ENCODE data around the gene PIP4P1. TPM values are rescaled to one million over a fixed set of nuclear protein-coding genes. Genes with fewer than 3 reads are reported as not detected.
A peak's percentile ranks its signal among the peaks of the same experiment; 100 is the strongest.
"Not testable (repeated sequence)": the region's sequence is repeated elsewhere in the genome, so short reads cannot be mapped to it uniquely, and the experiment has no call there.

The PIP4P1 gene
- total and polyA plus RNA-seq, 2 donors: 18.6 to 53.2 TPM

- not testable (repeated sequence) for H3K27ac ChIP-seq (ENCODE audit: low read depth in 1 of 2, low read length in 1 of 2); H3K27me3 ChIP-seq (ENCODE audit: control insufficient read depth in 2 of 2, insufficient read depth in 1 of 2, low read length in 1 of 2); H3K9me3 ChIP-seq (ENCODE audit: control insufficient read depth in 2 of 2, insufficient read depth in 1 of 2, low read length in 1 of 2); DNase-seq (ENCODE audit: low read depth in 6 of 9, low spot score in 9 of 9); H3K4me3 ChIP-seq (ENCODE audit: low read length in 2 of 2)
- peaks cover 46 to 51% of the 10 kb centered on the region in 2 donors for H3K36me3 ChIP-seq (ENCODE audit: control insufficient read depth in 2 of 2, insufficient read depth in 2 of 2, low read length in 1 of 2)
- H3K4me1 ChIP-seq (ENCODE audit: control insufficient read depth in 2 of 2, insufficient read depth in 2 of 2, low read length in 2 of 2): peaks cover 16 to 18% of the 10 kb centered on the region in 2 donors
- 98% methylated on average over 8 of the region's 8 CpGs for WGBS
Observed at GRCh38 chr14:20452831-20453230, 8.4 kb downstream of the PIP4P1 start.

DNA sequence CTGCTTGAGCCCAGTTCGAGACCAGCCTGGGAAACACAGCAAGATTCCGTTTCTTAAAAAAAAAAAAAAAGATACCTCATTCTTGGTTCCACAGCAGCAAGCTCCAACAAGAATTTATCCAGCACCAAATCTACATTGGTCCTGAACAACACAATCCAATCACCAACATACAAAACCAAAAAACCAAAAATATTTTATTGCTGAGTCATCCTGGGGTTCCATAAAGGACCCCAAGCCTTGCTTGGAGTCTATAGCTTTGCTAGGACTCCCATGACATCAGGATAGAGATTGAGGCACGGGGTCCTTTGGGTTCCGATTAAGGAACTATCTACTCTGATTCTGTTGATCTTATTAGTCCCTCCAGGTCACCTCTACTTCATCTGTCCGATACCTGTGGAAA lies 14.3 kb downstream of the PIP4P1 start:
- H3K27me3 ChIP-seq (ENCODE audit: control insufficient read depth in 2 of 2, insufficient read depth in 1 of 2, low read length in 1 of 2): no peaks in the 10 kb centered on the region
- peaks cover 52 to 53% of the 10 kb centered on the region in 2 donors for H3K36me3 ChIP-seq (ENCODE audit: control insufficient read depth in 2 of 2, insufficient read depth in 2 of 2, low read length in 1 of 2)
- H3K27ac ChIP-seq (ENCODE audit: low read depth in 1 of 2, low read length in 1 of 2): no peak overlapping the region
- no peak for DNase-seq (ENCODE audit: low read depth in 6 of 9, low spot score in 9 of 9)
- WGBS: 98% methylated on average over 5 of the region's 5 CpGs
- H3K4me1 ChIP-seq (ENCODE audit: control insufficient read depth in 2 of 2, insufficient read depth in 2 of 2, low read length in 2 of 2): peaks cover 0 to under 1% of the 10 kb centered on the region in 2 donors
- no peaks in the 10 kb centered on the region for H3K9me3 ChIP-seq (ENCODE audit: control insufficient read depth in 2 of 2, insufficient read depth in 1 of 2, low read length in 1 of 2)
- no peak overlapping the region for H3K4me3 ChIP-seq (ENCODE audit: low read length in 2 of 2)

DNA sequence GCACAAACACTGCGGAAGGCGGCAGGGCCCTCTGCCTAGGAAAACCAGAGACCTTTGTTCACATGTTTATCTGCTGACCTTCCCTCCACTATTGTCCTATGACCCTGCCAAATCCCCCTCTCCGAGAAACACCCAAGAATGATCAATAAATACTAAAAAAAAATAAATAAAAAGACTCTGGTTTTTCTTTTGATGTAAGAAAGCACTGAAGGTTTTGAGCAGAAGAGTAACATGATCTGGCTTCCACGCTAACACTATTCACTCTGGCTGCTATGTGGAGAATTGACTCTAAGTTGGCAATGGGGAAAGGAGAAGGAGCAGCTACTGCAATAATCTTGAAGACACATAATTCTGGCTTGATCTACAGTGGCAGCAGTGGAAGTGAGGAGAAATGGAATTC lies 17.6 kb downstream of the PIP4P1 start:
- Histone ChIP-seq H3K36me3 (ENCODE audit: control insufficient read depth in 2 of 2, insufficient read depth in 2 of 2, low read length in 1 of 2) (peaks cover 30 to 31% of the 10 kb centered on the region in 2 donors), H3K4me1 (ENCODE audit: control insufficient read depth in 2 of 2, insufficient read depth in 2 of 2, low read length in 2 of 2) (peaks cover 9 to 13% of the 10 kb centered on the region in 2 donors)
- not testable (repeated sequence) for H3K4me3 ChIP-seq (ENCODE audit: low read length in 2 of 2); H3K27ac ChIP-seq (ENCODE audit: low read depth in 1 of 2, low read length in 1 of 2); DNase-seq (ENCODE audit: low read depth in 6 of 9, low spot score in 9 of 9); H3K9me3 ChIP-seq (ENCODE audit: control insufficient read depth in 2 of 2, insufficient read depth in 1 of 2, low read length in 1 of 2); H3K27me3 ChIP-seq (ENCODE audit: control insufficient read depth in 2 of 2, insufficient read depth in 1 of 2, low read length in 1 of 2)
- 98% methylated on average over 2 of the region's 4 CpGs for WGBS

GRCh38 chr14:20441461-20441860 lies 19.8 kb downstream of the PIP4P1 start:
- H3K4me3 ChIP-seq (ENCODE audit: low read length in 2 of 2): no peak overlapping the region
- DNase-seq (ENCODE audit: low read depth in 6 of 9, low spot score in 9 of 9): no peak
- WGBS: 78% methylated on average over 2 of the region's 2 CpGs
- H3K4me1 ChIP-seq (ENCODE audit: control insufficient read depth in 2 of 2, insufficient read depth in 2 of 2, low read length in 2 of 2): peaks cover 9 to 13% of the 10 kb centered on the region in 2 donors
- H3K27me3 ChIP-seq (ENCODE audit: control insufficient read depth in 2 of 2, insufficient read depth in 1 of 2, low read length in 1 of 2): no peaks in the 10 kb centered on the region
- peaks cover 8 to 10% of the 10 kb centered on the region in 2 donors for H3K36me3 ChIP-seq (ENCODE audit: control insufficient read depth in 2 of 2, insufficient read depth in 2 of 2, low read length in 1 of 2)
- H3K27ac ChIP-seq (ENCODE audit: low read depth in 1 of 2, low read length in 1 of 2): peak overlapping the region; percentile 73 to 74
- no peaks in the 10 kb centered on the region for H3K9me3 ChIP-seq (ENCODE audit: control insufficient read depth in 2 of 2, insufficient read depth in 1 of 2, low read length in 1 of 2)

- peaks cover 9 to 13% of the 10 kb centered on the region in 2 donors for H3K4me1 ChIP-seq (ENCODE audit: control insufficient read depth in 2 of 2, insufficient read depth in 2 of 2, low read length in 2 of 2)
- no peaks in the 10 kb centered on the region for H3K9me3 ChIP-seq (ENCODE audit: control insufficient read depth in 2 of 2, insufficient read depth in 1 of 2, low read length in 1 of 2)
- peak in 2 of 9 donors; percentile 42 to 73 for DNase-seq (ENCODE audit: low read depth in 6 of 9, low spot score in 9 of 9)
- no peaks in the 10 kb centered on the region for H3K27me3 ChIP-seq (ENCODE audit: control insufficient read depth in 2 of 2, insufficient read depth in 1 of 2, low read length in 1 of 2)
- 64% methylated on average over 5 of the region's 5 CpGs for WGBS
- no peak overlapping the region for H3K4me3 ChIP-seq (ENCODE audit: low read length in 2 of 2)
- H3K36me3 ChIP-seq (ENCODE audit: control insufficient read depth in 2 of 2, insufficient read depth in 2 of 2, low read length in 1 of 2): peaks cover 3 to 5% of the 10 kb centered on the region in 2 donors
- peak overlapping the region; percentile 73 to 74 for H3K27ac ChIP-seq (ENCODE audit: low read depth in 1 of 2, low read length in 1 of 2)
Observed at GRCh38 chr14:20440882-20441281, 20.4 kb downstream of the PIP4P1 start.

DNA sequence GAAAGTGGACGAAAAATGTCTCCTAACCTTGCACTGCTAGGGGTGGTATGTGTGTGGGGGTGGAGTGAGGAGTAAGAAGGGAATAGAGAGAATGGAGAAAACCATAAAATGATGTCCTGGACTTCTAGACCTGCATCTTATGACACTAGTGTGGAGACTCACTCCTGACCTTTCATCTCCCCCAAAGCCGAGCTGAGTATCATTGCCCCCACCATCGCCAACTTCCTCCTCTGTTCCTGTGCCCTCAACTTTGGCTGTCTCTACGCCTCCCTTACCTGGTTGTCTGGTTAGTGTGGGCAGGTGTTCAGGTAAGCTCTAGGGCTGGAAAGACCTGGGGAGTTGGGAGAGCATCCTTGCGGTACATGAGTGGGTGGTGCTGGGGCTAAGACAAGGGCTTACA lies 20.8 kb downstream of the PIP4P1 start:
- Histone ChIP-seq H3K27me3 (ENCODE audit: control insufficient read depth in 2 of 2, insufficient read depth in 1 of 2, low read length in 1 of 2) (no peaks in the 10 kb centered on the region), H3K36me3 (ENCODE audit: control insufficient read depth in 2 of 2, insufficient read depth in 2 of 2, low read length in 1 of 2) (peaks cover 0 to under 1% of the 10 kb centered on the region in 2 donors), H3K4me3 (ENCODE audit: low read length in 2 of 2) (no peak overlapping the region), H3K4me1 (ENCODE audit: control insufficient read depth in 2 of 2, insufficient read depth in 2 of 2, low read length in 2 of 2) (peaks cover 9 to 13% of the 10 kb centered on the region in 2 donors), H3K9me3 (ENCODE audit: control insufficient read depth in 2 of 2, insufficient read depth in 1 of 2, low read length in 1 of 2) (no peaks in the 10 kb centered on the region), H3K27ac (ENCODE audit: low read depth in 1 of 2, low read length in 1 of 2) (peak overlapping the region; percentile 73 to 74)
- WGBS: 85% methylated on average over 5 of the region's 5 CpGs
- no peak for DNase-seq (ENCODE audit: low read depth in 6 of 9, low spot score in 9 of 9)

DNA sequence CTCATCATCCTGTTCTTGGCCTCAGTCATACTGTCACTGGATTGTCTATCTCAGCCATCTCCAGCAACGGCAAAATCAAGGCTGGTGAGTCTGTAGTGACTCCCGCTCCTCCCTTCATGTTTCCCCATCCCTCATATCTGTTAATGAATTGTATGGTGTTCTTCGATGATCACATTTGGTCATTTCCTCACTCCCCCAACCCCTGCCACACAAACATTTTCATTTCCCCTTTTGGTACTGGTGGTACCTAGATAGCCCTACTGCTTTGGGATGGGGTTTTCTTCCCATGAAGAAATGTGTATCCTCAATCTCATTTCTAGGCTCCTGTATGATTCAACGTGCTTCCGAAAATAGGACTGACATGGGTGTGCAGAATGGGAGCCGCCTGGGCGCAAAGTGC lies 22.6 kb downstream of the PIP4P1 start:
- Histone ChIP-seq H3K4me3 (ENCODE audit: low read length in 2 of 2) (no peak overlapping the region), H3K9me3 (ENCODE audit: control insufficient read depth in 2 of 2, insufficient read depth in 1 of 2, low read length in 1 of 2) (no peaks in the 10 kb centered on the region), H3K36me3 (ENCODE audit: control insufficient read depth in 2 of 2, insufficient read depth in 2 of 2, low read length in 1 of 2) (no peaks in the 10 kb centered on the region), H3K4me1 (ENCODE audit: control insufficient read depth in 2 of 2, insufficient read depth in 2 of 2, low read length in 2 of 2) (peaks cover 9 to 13% of the 10 kb centered on the region in 2 donors), H3K27ac (ENCODE audit: low read depth in 1 of 2, low read length in 1 of 2) (no peak overlapping the region), H3K27me3 (ENCODE audit: control insufficient read depth in 2 of 2, insufficient read depth in 1 of 2, low read length in 1 of 2) (no peaks in the 10 kb centered on the region)
- 88% methylated on average over 7 of the region's 7 CpGs for WGBS
- no peak for DNase-seq (ENCODE audit: low read depth in 6 of 9, low spot score in 9 of 9)

DNA sequence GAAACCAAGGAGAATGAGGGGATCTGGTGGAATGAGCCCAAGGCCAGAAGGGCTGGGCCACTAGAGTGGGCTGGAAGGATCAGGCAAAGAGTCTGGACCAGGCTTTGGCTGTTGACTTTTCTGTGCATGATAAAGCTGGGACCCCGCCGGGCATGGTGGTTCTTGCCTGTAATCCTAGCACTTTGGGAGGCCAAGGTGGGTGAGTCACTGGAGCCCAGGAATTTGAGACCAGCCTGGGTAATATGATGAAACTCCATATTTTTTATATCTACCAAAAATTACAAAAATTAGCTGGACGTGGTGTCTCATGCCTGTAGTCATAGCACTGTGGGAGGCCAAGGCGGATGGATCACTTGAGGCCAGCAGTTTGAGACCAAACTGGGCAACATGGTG lies 24.9 kb downstream of the PIP4P1 start:
- Histone ChIP-seq H3K36me3 (ENCODE audit: control insufficient read depth in 2 of 2, insufficient read depth in 2 of 2, low read length in 1 of 2) (no peaks in the 10 kb centered on the region), H3K27ac (ENCODE audit: low read depth in 1 of 2, low read length in 1 of 2) (no peak overlapping the region), H3K4me3 (ENCODE audit: low read length in 2 of 2) (no peak overlapping the region), H3K9me3 (ENCODE audit: control insufficient read depth in 2 of 2, insufficient read depth in 1 of 2, low read length in 1 of 2) (no peaks in the 10 kb centered on the region), H3K4me1 (ENCODE audit: control insufficient read depth in 2 of 2, insufficient read depth in 2 of 2, low read length in 2 of 2) (peaks cover 7% of the 10 kb centered on the region in 2 donors), H3K27me3 (ENCODE audit: control insufficient read depth in 2 of 2, insufficient read depth in 1 of 2, low read length in 1 of 2) (no peaks in the 10 kb centered on the region)
- DNase-seq (ENCODE audit: low read depth in 6 of 9, low spot score in 9 of 9): no peak
- WGBS: 92% methylated on average over 4 of the region's 4 CpGs

- no peak for DNase-seq (ENCODE audit: low read depth in 6 of 9, low spot score in 9 of 9)
- H3K27me3 ChIP-seq (ENCODE audit: control insufficient read depth in 2 of 2, insufficient read depth in 1 of 2, low read length in 1 of 2): no peaks in the 10 kb centered on the region
- H3K4me1 ChIP-seq (ENCODE audit: control insufficient read depth in 2 of 2, insufficient read depth in 2 of 2, low read length in 2 of 2): peaks cover 2 to 3% of the 10 kb centered on the region in 2 donors
- no peak within 1 kb of the TSS for H3K27ac ChIP-seq (ENCODE audit: low read depth in 1 of 2, low read length in 1 of 2)
- H3K36me3 ChIP-seq (ENCODE audit: control insufficient read depth in 2 of 2, insufficient read depth in 2 of 2, low read length in 1 of 2): no peaks in the 10 kb centered on the region
- 95% methylated on average over 17 of the region's 17 CpGs for WGBS
- H3K4me3 ChIP-seq (ENCODE audit: low read length in 2 of 2): no peak within 1 kb of the TSS
- no peaks in the 10 kb centered on the region for H3K9me3 ChIP-seq (ENCODE audit: control insufficient read depth in 2 of 2, insufficient read depth in 1 of 2, low read length in 1 of 2)
Observed at GRCh38 chr14:20435582-20436362, 25.5 kb downstream of the PIP4P1 start, which contains the start of gene KLHL33. TSS of gene KLHL33 (minus strand) at chr14:20436166. CDS start at chr14:20435811, 355 bp downstream.

All from thymus (tissue), 11 donors.